GM19351 (cell line): Measurements from ENCODE around the gene ZNF45.
"Not testable (repeated sequence)": the region's sequence is repeated elsewhere in the genome, so short reads cannot be mapped to it uniquely, and the experiment has no call there.

Experiments used
- ATAC-seq: cut with Tn5 transposase; IDR thresholded peaks from one replicate; pipeline ENCODE4 v1.9.1; 2021; ENCODE audit warnings: mild to moderate bottlenecking, moderate library complexity; ENCODE audit not compliant: unreplicated experiment

Gene ZNF45

DNA sequence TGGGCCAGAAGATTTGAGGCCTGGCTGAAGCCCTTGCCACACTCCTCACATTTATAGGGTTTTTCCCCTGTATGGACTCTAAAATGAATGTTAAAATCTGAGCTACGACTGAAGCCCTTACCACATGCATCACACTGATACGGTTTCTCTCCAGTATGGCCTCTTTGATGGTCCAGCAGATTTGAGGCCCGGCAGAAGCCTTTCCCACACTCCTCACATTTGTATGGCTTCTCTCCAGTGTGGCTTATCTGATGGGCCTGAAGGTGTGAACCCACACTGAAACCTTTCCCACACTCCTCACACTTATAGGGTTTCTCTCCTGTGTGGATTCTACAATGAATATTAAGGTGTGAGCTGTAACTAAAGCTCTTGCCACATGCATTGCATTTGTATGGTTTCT, 21.0 kb downstream of the ZNF45 start:
- ATAC-seq = no peak

DNA sequence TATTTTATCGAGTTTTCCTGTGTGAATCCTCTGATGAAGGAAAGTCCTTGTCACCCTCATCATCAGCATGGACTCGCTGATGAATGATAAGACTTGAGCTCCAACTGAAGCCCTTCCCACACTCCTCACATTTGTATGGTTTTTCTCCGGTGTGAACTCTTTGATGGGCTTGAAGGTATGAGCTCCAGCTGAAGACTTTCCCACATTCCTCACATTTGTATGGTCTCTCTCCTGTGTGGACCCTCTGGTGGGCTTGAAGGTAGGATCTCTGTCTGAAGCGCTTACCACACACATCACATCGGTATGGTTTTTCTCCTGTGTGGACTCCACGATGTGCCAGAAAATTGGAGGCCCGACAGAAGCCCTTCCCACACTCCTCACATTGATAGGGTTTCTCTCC, 21.7 kb downstream of the ZNF45 start:
- ATAC-seq = no peak

DNA sequence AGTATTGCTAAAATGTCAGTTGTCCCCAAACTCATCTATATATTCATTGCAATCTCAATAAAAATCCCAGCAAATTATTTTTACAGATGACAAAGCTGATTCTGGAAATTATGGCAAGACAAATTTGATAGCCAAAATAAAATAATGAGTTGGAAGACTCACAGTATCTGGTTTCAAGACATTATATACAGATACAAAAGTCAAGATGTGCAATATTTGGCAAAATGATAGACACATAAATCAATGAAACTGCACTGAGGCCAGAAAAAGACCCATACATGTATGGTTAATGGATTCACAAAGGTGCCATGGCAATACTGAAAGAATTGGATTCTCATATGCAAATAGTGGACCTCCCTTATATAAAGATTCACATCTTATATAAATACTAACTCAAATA, 24.2 kb downstream of the ZNF45 start:
- ATAC-seq = no peak

DNA sequence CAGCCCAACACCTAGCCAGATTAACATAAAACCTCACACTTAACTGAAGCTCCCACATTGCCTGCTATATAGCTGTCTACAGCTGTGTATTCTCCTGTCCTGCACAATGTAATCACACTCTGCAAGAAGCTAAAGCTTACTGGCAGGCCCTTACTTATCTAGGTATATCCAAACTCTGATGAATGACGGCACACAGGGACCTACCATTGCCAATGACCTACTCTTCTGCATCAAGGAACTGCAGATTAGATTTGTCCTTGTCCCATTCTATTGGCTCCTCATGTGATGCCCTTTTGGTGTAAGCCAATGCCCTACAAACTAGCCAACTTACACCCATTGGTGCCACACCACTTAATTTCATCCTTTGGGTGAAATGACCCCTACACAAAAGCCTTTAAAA, 26.4 kb downstream of the ZNF45 start:
- ATAC-seq = no peak

DNA sequence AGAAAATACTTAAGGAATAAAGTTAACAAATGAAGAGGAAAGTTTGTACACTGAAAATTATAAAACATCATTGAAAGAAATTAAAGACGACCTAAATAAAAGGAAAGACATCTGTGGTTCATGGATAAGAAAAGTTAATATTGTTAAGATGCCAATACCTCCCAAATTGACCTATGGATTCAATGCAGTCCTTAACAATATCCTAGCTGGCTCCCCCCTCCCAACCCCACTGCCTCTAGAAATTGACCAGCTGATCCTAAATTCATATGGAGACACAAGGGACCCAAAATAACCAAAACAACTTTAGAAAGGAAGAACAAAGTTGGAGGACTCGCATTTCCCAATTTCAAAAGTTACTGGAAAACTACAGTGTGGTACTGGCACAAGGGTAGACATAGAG, 28.3 kb downstream of the ZNF45 start:
- ATAC-seq = no peak

DNA sequence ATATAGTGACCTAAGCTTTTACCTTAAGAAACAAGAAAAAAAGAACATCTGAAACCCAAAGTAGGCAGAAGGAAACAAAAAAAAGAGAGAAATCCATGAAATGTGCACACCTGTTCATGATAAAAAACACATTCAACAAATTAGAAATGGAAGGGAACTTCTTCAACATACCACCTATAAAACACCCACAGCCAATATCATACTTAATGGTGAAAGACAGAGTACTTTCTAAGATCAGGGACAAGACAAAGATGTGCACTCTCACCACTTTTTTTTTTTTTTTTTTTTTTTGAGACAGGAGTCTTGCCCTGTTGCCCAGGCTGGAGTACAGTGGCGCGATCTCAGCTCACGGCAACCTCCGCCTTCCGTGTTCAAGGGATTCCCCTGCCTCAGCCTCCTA, 29.2 kb downstream of the ZNF45 start:
- no peak for ATAC-seq

DNA sequence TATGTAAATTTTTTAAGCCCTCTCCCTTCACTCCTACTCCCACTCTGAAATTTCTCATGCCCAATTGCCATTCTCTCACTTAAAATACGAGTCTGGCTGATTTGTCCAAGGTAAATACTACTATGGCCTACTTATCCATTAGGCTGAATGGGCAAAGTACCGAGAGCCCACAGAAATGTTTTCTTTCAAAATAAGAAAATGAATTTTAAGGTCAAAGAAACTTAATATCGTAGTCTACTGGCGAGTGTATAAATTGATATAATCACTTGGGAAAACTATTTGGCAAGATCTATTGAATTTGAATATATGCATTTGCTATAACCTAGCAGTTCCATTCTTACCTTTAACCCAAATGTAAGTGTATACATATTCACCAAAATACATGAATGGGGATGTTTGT, 32.7 kb downstream of the ZNF45 start:
- ATAC-seq = no peak

DNA sequence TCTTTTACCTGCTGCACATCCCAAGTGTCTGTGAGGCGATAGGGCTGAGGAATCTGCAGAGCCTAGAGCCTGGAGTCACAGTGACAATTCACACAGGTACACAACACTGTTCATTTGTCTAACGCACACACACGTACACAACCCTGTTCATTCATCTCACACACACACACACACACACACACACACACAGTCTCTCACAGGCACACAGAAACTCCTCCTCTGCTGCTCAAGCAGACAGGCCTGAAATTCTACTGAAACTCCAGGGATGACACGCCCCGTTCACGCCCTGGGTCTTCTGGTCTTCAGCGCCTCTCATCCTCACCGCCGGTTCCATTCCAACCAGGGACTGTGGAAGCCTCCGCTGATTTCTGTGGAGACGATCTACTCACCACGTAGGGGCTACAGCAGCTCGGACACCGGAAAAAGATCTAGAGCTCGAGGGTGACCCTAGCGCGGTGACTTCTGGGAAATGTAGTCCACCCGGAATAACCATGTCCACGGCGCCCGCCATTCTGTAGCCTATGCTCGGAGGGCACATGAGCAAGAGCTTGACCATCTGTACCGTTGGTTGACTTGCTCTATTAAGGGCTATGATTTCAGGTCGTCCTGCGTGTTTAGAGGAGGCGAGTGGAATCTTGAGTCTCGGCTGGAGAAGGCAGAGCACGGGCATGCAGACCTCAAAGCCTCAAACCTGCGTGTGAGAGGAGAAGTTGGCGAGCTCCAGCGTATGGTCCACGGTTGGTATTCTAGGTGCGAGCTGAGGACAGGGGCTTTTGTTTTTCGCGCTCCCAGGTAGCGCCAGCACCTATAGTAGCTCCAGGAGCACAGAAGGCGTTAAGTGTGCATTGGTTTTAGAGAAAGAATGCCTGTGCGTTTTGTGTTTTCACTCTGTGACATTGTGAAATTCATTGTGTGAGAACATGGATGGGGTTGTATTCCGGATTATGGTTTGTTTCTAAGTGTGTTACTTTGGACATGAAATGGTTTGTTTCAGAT, 33.4 kb downstream of the ZNF45 start:
- ATAC-seq = no peak

DNA sequence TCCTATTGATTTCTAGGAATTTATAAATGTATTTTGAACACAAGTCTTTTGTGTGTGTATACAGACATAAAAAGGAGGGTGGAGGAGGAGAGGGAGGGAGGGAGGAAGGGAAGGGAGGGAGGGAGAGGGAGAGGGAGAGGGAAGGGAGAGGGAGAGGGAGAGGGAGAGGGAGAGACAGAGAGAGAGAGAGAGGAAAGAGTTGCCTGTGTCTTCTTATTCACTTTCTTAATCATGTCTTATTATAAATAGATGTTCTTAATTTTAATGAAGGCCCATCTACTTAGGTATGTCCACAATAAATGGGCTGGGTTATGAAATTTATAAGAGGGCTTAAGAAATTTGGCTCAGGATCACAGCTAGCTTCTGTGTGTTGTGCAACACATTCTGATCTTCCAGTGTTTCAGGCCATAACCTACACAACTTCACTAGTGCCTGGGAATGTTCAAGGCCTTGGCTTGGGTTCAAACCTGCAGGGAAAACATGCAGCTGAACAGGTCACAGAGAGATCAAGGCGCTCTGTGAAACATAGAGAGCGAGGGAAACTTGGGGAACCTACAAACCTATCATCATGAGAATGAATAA, 39.3 kb downstream of the ZNF45 start:
- ATAC-seq = no peak

DNA sequence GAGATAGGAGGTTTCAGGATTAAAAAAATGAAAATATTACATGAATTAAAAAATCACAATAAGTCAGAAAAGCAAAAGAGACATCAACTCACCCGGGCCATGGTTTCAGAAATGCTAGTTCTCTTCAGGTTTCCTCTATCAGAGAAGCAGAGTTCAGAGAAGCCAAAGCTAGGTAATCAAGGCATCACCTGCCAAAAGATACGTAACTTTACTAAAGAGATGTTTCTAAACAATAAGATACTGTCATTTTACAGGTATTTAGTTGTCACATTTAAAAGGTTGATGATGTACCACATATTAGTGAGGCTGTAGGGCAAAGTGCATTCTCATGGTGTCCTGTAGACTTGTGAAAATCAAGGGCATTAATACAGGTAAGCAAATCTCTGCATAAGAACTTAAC, 51.2 kb downstream of the ZNF45 start, which contains the start of gene ZNF404:
Gene ZNF404 (minus strand): TSS at position 101 of the 400 bp plus-strand sequence.
- ATAC-seq = no peak

DNA sequence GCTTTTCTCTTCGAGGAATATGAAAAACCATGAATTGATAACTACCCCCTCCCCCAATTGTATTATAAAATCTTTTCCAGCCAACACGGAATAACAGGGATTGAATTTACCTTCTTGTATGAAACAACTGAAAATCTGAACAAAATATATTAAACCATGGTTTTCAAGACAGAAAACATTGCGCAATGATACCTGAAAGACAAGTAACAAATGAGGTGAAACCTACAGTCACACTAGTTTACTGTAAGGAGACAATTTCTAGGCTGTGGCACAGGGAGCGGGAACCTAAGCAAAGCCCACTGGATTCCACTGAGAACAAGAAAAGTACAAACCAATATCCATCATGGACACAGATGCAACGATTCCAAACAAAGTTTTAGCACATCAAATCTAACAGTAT, 54.6 kb downstream of the ZNF45 start:
- no peak for ATAC-seq

DNA sequence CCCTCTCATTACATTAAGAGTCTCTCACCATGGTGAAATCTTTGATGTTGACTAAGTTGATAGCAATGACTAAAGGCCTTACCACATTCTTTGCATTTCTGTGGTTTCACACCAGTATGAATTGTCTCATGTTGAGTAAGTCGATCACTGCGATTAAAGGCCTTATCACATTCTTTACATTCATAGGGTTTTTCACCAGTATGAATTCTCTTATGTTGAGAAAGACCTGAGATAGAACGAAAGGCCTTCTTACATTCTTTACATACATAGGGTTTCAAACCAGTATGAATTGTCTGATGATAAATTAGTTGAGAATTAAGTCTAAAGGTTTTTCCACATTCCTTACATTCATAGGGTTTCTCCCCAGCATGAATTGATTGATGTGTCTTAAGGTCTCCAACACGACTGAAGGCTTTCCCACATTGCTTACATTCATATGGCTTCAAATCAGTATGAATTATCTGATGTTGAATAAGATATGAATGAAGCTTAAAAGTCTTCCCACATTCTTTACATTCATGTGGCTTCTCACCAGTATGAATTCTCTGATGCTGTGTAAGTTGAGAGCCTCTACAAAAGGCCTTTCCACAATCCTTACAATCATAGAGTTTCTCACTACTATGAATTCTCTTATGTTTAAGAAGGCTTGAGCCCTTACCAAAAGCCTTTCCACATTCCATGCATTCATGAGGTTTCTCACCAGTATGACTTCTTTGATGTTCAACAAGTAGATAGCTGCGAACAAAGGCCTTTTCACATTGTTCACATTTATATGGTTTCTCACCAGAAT, 62.3 kb downstream of the ZNF45 start:
- ATAC-seq = no peak

DNA sequence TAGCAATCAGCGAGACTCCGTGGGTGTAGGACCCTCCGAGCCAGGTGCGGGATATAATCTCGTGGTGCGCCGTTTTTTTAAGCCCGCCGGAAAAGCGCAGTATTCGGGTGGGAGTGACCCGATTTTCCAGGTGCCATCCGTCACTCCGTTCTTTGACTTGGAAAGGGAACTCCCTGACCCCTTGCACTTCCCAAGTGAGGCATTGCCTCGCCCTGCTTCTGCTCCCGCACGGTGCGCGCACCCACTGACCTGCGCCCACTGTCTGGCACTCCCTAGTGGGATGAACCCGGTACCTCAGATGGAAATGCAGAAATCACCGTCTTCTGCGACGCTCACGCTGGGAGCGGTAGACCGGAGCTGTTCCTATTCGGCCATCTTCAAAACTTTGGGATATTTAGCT, 68.2 kb downstream of the ZNF45 start:
- not testable (repeated sequence) for ATAC-seq
